Natural killer cell (primary cell): ENCODE results near the gene MR1. TPM values are rescaled to one million over a fixed set of nuclear protein-coding genes. Genes with fewer than 3 reads are reported as not detected.

Experiments used
- ATAC-seq, 3 donors: fragments of 150-1000 bp in 2 of 3; fragments of 200-7000 bp in 1 of 3; cut with Tn5 transposase; 1 replicate in 1 of 3; 2 replicates in 2 of 3; pipeline ENCODE4 v1.10.0; 2021; ENCODE audit warnings: mild to moderate bottlenecking in 2 of 3, moderate library complexity in 2 of 3
- DNase-seq, 2 donors: peaks; one replicate each; pipeline versions ENCODE4 v3.0.0 to v3.0.0-alpha.2; 2013 to 2021; ENCODE audit warnings: mixed read lengths in 1 of 2
- H3K27ac ChIP-seq: one replicate; pipeline ENCODE4 v1.5.1; 2013; ENCODE audit warnings: mild to moderate bottlenecking, low read length
- H3K27me3 ChIP-seq: one replicate; pipeline ENCODE4 v1.6.1; 2013; ENCODE audit warnings: low read length; ENCODE audit not compliant: control insufficient read depth, insufficient read depth
- H3K36me3 ChIP-seq: one replicate; pipeline ENCODE4 v1.6.1; 2013; ENCODE audit warnings: low read length; ENCODE audit not compliant: control insufficient read depth, insufficient read depth
- H3K4me1 ChIP-seq: one replicate; pipeline ENCODE4 v1.6.1; 2013; ENCODE audit warnings: low read length; ENCODE audit not compliant: control insufficient read depth, insufficient read depth
- H3K4me3 ChIP-seq: one replicate; pipeline ENCODE4 v1.5.1; 2013; ENCODE audit warnings: low read length
- H3K9me3 ChIP-seq: one replicate; pipeline ENCODE4 v1.6.1; 2013; ENCODE audit warnings: low read length; ENCODE audit not compliant: control insufficient read depth, insufficient read depth
- H3K27ac Mint-ChIP-seq, 2 donors: one replicate each; pipeline ENCODE4 v1.8.0; 2022; ENCODE audit warnings: mild to moderate bottlenecking in 2 of 2, mixed read lengths in 2 of 2, moderate library complexity in 1 of 2
- H3K27me3 Mint-ChIP-seq, 2 donors: one replicate each; pipeline ENCODE4 v1.8.0; 2022; ENCODE audit warnings: low read depth in 2 of 2, mixed read lengths in 2 of 2
- H3K36me3 Mint-ChIP-seq: one replicate; pipeline ENCODE4 v1.8.0; 2022; ENCODE audit warnings: mixed read lengths
- H3K4me1 Mint-ChIP-seq, 2 donors: one replicate each; pipeline ENCODE4 v1.8.0; 2022; ENCODE audit warnings: mixed read lengths in 2 of 2
- H3K4me3 Mint-ChIP-seq: one replicate; pipeline ENCODE4 v1.8.0; 2022; ENCODE audit warnings: mild to moderate bottlenecking, moderate library complexity, mixed read lengths
- H3K9me3 Mint-ChIP-seq, 2 donors: one replicate each; pipeline ENCODE4 v1.8.0; 2022; ENCODE audit warnings: mixed read lengths in 2 of 2
- CTCF ChIP-seq: fragments of 200-600 bp; IDR thresholded peaks from one replicate; pipeline ENCODE4 v1.8.0; 2022; ENCODE audit warnings: antibody characterized with exemption
- WGBS: methylation state at CpG from one replicate; pipeline ENCODE4 v1.1.7; 2013; ENCODE audit warnings: missing lambda C conversion rate; ENCODE audit not compliant: insufficient coverage; 5-methylcytosine and 5-hydroxymethylcytosine counted together
- intact Hi-C: fragments of 100-400 bp; cut with micrococcal nuclease; formaldehyde crosslinking; loops from one replicate; pipeline ENCODE4 v1.14.2; 2022
- total RNA-seq, 4 donors: library from RNA; stranded (reverse); fragments of 120-200 nt in 1 of 4; gene quantifications; one replicate each; pipeline versions ENCODE4 v1.2.3 to v1.2.4, GENCODE V29; 2013 to 2022

MR1 gene
- total RNA-seq, 3 donors from 2014 or later (not counting 1 experiment from before 2014, with no cell fraction given) = 27.8 to 35.3 (median 34.6) TPM

GRCh38 chr1:181084606-181084969, 50.8 kb downstream of the MR1 start:
- H3K4me1 ChIP-seq = peaks cover 5% of the 10 kb centered on the region
- Mint-ChIP-seq H3K4me3 (no peak overlapping the region), H3K36me3 (peaks cover under 1% of the 10 kb centered on the region), H3K4me1 (peaks cover 13 to 18% of the 10 kb centered on the region in 2 donors), H3K27me3 (peaks cover 2 to 4% of the 10 kb centered on the region in 2 donors), H3K27ac (no peak overlapping the region), H3K9me3 (no peaks in the 10 kb centered on the region)
- no peaks in the 10 kb centered on the region for H3K9me3 ChIP-seq
- no peaks in the 10 kb centered on the region for H3K36me3 ChIP-seq
- DNase-seq (no peak), ATAC-seq (no peak)
- no peaks in the 10 kb centered on the region for H3K27me3 ChIP-seq
- H3K4me3 ChIP-seq = no peak overlapping the region
- no peak overlapping the region for H3K27ac ChIP-seq
- TF ChIP-seq CTCF = no peak
- intact Hi-C loops = loop anchor here (1.0 kb wide), 2 partner anchors 58 to 82 kb away; no protein-coding TSS in a partner anchor
- WGBS = 34% methylated on average over 4 of the region's 4 CpGs

- no peak overlapping the region for H3K4me3 ChIP-seq
- H3K4me3 Mint-ChIP-seq = no peak overlapping the region
- no peak overlapping the region for H3K27ac Mint-ChIP-seq
Measured at GRCh38 chr1:181086091-181086490, 52.3 kb downstream of the MR1 start.

GRCh38 chr1:181086926-181087325, 53.1 kb downstream of the MR1 start:
- Histone ChIP-seq H3K27ac (peak overlapping the region; percentile 24), H3K9me3 (no peaks in the 10 kb centered on the region), H3K27me3 (no peaks in the 10 kb centered on the region), H3K4me1 (peaks cover 5% of the 10 kb centered on the region), H3K4me3 (no peak overlapping the region), H3K36me3 (no peaks in the 10 kb centered on the region)
- no peak for TF ChIP-seq CTCF
- Mint-ChIP-seq H3K4me3 (no peak overlapping the region), H3K4me1 (peaks cover 34 to 42% of the 10 kb centered on the region in 2 donors), H3K27me3 (no peaks in the 10 kb centered on the region), H3K9me3 (no peaks in the 10 kb centered on the region), H3K27ac (peak overlapping the region in 1 of 2 donors; percentile 100), H3K36me3 (peaks cover 8% of the 10 kb centered on the region)
- ATAC-seq = no peak
- 79% methylated on average over 4 of the region's 5 CpGs for WGBS
- DNase-seq = no peak
- intact Hi-C loops = loop anchor here (5.0 kb wide), 2 partner anchors 585 to 1530 kb away; partner anchors contain the start of gene ACBD6

More at GRCh38 chr1:181086091-181086490, 52.3 kb downstream of the MR1 start:
- Mint-ChIP-seq H3K4me1 (peaks cover 26 to 33% of the 10 kb centered on the region in 2 donors), H3K27me3 (no peaks in the 10 kb centered on the region), H3K9me3 (no peaks in the 10 kb centered on the region), H3K36me3 (peaks cover 8% of the 10 kb centered on the region)
- Histone ChIP-seq H3K36me3 (no peaks in the 10 kb centered on the region), H3K27me3 (no peaks in the 10 kb centered on the region), H3K4me1 (peaks cover 5% of the 10 kb centered on the region), H3K9me3 (no peaks in the 10 kb centered on the region), H3K27ac (no peak overlapping the region)
- no peak for TF ChIP-seq CTCF
- WGBS = 89% methylated on average over 1 of the region's 1 CpG
- ATAC-seq (no peak), DNase-seq (no peak)
- intact Hi-C loops = loop anchor here (5.0 kb wide), 2 partner anchors 584 to 1531 kb away; partner anchors contain the start of gene ACBD6

GRCh38 chr1:181087400-181087901, 53.7 kb downstream of the MR1 start:
- ATAC-seq = no peak
- Histone ChIP-seq H3K9me3 (no peaks in the 10 kb centered on the region), H3K27me3 (no peaks in the 10 kb centered on the region), H3K36me3 (no peaks in the 10 kb centered on the region), H3K4me1 (peaks cover 7% of the 10 kb centered on the region), H3K27ac (peak overlapping the region; percentile 24), H3K4me3 (no peak overlapping the region)
- H3K9me3 Mint-ChIP-seq = no peaks in the 10 kb centered on the region
- intact Hi-C loops = loop anchor here (5.0 kb wide), 2 partner anchors 585 to 1530 kb away; partner anchors contain the start of gene ACBD6
- TF ChIP-seq CTCF = no peak
- H3K36me3 Mint-ChIP-seq = peaks cover 8% of the 10 kb centered on the region
- DNase-seq = no peak
- H3K27me3 Mint-ChIP-seq = no peaks in the 10 kb centered on the region
- 36% methylated on average over 6 of the region's 8 CpGs for WGBS
- peak overlapping the region; percentile 99 to 100 for H3K27ac Mint-ChIP-seq
- H3K4me1 Mint-ChIP-seq = peaks cover 39 to 47% of the 10 kb centered on the region in 2 donors
- peak overlapping the region; percentile 98 for H3K4me3 Mint-ChIP-seq
